ENCODE results near the gene CCDC7.
"Not testable (repeated sequence)": the region's sequence is repeated elsewhere in the genome, so short reads cannot be mapped to it uniquely, and the experiment has no call there.

DNA sequence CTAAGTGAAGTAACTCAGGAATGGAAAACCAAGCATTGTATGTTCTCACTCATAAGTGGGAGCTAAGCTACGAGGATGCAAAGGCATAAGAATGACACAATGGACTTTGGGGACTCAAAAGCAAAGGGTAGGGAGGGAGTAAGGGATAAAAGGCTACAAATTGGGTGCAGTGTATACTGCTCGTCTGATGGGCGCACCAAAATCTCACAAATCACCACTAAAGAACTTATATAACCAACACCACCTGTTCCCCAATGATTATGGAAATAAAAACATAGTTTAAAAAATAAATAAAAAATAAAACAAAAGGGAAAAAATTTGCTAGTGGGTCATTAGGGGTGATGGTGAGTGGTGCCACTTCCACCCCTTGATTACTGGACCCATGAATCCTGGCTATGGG is 351.5 kb downstream of the CCDC7 start:
- not testable (repeated sequence) for TF ChIP-seq CTCF (conservative IDR thresholded peaks at IDR 0.05); EZH2 (IDR thresholded peaks at IDR 0.05; ENCODE audit: low read depth)
